NB4 (cell line): ENCODE data around the gene F7.

Experiments used
- MYC ChIP-seq: IDR thresholded peaks from 2 replicates; pipeline ENCODE4 v1.6.1; 2011; ENCODE audit warnings: low read depth, low read length
- POLR2A ChIP-seq: IDR thresholded peaks from 2 replicates; pipeline ENCODE4 v1.6.1; 2011; ENCODE audit warnings: mild to moderate bottlenecking; ENCODE audit not compliant: insufficient read length; ENCODE audit errors: extremely low read depth
- TF ChIP-seq, protein P1 (sequence below): IDR thresholded peaks from one replicate; pipeline ENCODE4 v1.5.1; 2012; ENCODE audit warnings: low read depth, low read length

DNA sequence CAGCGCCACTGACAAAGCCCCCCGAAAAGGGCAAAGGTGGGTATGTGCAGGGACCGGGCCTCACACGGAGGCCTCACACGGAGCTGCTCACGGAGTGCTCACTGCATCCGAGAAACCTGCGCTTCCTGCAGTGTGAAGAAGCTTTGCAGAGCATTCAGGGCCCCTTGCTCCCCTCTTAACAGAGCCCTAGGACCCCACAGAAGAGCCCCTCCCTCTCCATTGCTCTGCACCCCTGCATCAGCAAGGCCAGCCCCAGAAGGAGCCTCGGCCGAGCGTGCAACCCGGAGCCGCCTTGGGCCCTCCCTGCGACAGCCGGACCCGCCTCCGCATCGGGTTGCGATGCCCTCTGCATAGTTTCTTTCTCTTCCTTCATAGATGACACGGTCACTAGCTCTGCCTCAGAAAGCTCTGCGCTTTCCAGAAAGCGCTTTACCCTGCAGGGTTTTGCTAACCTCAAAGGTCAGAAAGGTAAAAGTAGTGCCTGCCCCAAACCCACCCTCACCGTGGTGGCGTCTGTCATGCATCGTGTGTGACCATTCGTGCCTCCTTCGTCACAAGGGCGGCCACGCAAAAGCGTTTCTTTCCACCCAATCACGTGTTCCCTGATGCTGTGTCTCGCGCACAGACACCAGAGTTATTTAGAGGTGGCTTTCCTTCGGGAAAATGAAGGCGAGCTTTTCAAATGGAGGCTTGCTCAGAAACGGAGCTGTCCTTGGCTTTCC is 15.7 kb upstream of the F7 start:
- TF ChIP-seq, protein P1, sequence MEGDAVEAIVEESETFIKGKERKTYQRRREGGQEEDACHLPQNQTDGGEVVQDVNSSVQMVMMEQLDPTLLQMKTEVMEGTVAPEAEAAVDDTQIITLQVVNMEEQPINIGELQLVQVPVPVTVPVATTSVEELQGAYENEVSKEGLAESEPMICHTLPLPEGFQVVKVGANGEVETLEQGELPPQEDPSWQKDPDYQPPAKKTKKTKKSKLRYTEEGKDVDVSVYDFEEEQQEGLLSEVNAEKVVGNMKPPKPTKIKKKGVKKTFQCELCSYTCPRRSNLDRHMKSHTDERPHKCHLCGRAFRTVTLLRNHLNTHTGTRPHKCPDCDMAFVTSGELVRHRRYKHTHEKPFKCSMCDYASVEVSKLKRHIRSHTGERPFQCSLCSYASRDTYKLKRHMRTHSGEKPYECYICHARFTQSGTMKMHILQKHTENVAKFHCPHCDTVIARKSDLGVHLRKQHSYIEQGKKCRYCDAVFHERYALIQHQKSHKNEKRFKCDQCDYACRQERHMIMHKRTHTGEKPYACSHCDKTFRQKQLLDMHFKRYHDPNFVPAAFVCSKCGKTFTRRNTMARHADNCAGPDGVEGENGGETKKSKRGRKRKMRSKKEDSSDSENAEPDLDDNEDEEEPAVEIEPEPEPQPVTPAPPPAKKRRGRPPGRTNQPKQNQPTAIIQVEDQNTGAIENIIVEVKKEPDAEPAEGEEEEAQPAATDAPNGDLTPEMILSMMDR = no peak
- no peak for TF ChIP-seq POLR2A
- no peak for TF ChIP-seq MYC
